B cell (primary cell): ENCODE data around the gene P2RX6. TPM values are rescaled to one million over a fixed set of nuclear protein-coding genes. Genes with fewer than 3 reads are reported as not detected.
"Not testable (repeated sequence)": the region's sequence is repeated elsewhere in the genome, so short reads cannot be mapped to it uniquely, and the experiment has no call there.

ENCODE experiments used
- ATAC-seq: fragments of 200-7000 bp; cut with Tn5 transposase; one replicate; pipeline ENCODE4 v1.10.0; 2021; ENCODE audit warnings: low read depth, mild to moderate bottlenecking, moderate number of reproducible peaks, moderate library complexity
- CTCF ChIA-PET: fragments of 350-600 bp; sonication (Branson Sonifier 250); formaldehyde crosslinking; loops from one replicate; lab custom pipeline; 2021; ENCODE audit warnings: antibody characterized with exemption, inconsistent platforms; lab: Charles Lee
- POLR2A ChIA-PET: fragments of 350-600 bp; sonication (Branson Sonifier 250); formaldehyde crosslinking; loops from one replicate; lab custom pipeline; 2021; ENCODE audit warnings: antibody characterized with exemption; lab: Charles Lee
- DNase-seq: peaks from one replicate; pipeline ENCODE4 v3.0.0; 2013
- H2AFZ ChIP-seq: 2 replicates; pipeline ENCODE4 v1.6.1; 2012; ENCODE audit warnings: mild to moderate bottlenecking, low read depth, low read length; ENCODE audit not compliant: insufficient read depth, poor library complexity, severe bottlenecking
- H3K27ac ChIP-seq, 2 donors: 1 replicate in 1 of 2; 2 replicates in 1 of 2; pipeline ENCODE4 v1.5.1; 2012 to 2013; ENCODE audit warnings: low read length in 2 of 2, mild to moderate bottlenecking in 2 of 2, moderate library complexity in 1 of 2
- H3K27me3 ChIP-seq, 4 experiments: fragments of 200-600 bp in 1 of 4; sonication (generic) in 1 of 4; replicated peaks in 1 of 4; 1 replicate in 2 of 4; 2 replicates in 2 of 4; pipeline versions ENCODE4 v1.6.1 to v1.7.0; 2013 to 2016; ENCODE audit warnings: low read length in 3 of 4, mild to moderate bottlenecking in 2 of 4, mixed read lengths in 1 of 4, moderate library complexity in 1 of 4; ENCODE audit not compliant: insufficient read depth in 4 of 4, control insufficient read depth in 3 of 4; ENCODE audit errors: control extremely low read depth in 1 of 4
- H3K36me3 ChIP-seq, 2 experiments: replicated peaks in 1 of 2; 1 replicate in 1 of 2; 2 replicates in 1 of 2; pipeline versions ENCODE4 v1.6.1 to v1.7.1; 2013; ENCODE audit warnings: low read length in 1 of 2; ENCODE audit not compliant: insufficient read depth in 2 of 2, control insufficient read depth in 1 of 2; ENCODE audit errors: control extremely low read depth in 1 of 2, extremely low read depth in 1 of 2
- H3K4me1 ChIP-seq, 2 donors: fragments of 200-600 bp in 1 of 2; sonication (generic) in 1 of 2; 1 replicate in 1 of 2; 2 replicates in 1 of 2; pipeline versions ENCODE4 v1.5.1 to v1.6.1; 2013 to 2017; ENCODE audit warnings: low read length in 2 of 2; ENCODE audit not compliant: control insufficient read depth in 2 of 2, insufficient read depth in 2 of 2
- H3K4me2 ChIP-seq: replicated peaks from 2 replicates; pipeline ENCODE3; 2012; ENCODE audit warnings: mild to moderate bottlenecking, low read depth, low read length; ENCODE audit not compliant: poor library complexity, severe bottlenecking
- H3K4me3 ChIP-seq, 5 experiments: fragments of 200-600 bp in 1 of 5; sonication (generic) in 1 of 5; 1 replicate in 3 of 5; 2 replicates in 2 of 5; pipeline versions ENCODE4 v1.5.1 to v1.7.0; 2011 to 2016; ENCODE audit warnings: low read length in 4 of 5, mild to moderate bottlenecking in 4 of 5, low read depth in 2 of 5, control low read depth in 1 of 5, moderate library complexity in 1 of 5; ENCODE audit not compliant: insufficient read depth in 1 of 5; ENCODE audit errors: control extremely low read depth in 1 of 5, extremely low read depth in 1 of 5
- H3K79me2 ChIP-seq: fragments of 200-600 bp; sonication (generic); one replicate; pipeline ENCODE4 v1.6.0; 2016; ENCODE audit warnings: low read length; ENCODE audit not compliant: control insufficient read depth, insufficient read depth
- H3K9ac ChIP-seq: fragments of 200-600 bp; sonication (generic); 2 replicates; pipeline ENCODE4 v1.6.1; 2017; ENCODE audit warnings: mild to moderate bottlenecking, low read length, moderate library complexity
- H3K9me3 ChIP-seq, 3 donors: one replicate each; pipeline versions ENCODE4 v1.6.1 to v1.7.1; 2013; ENCODE audit warnings: low read length in 2 of 3; ENCODE audit not compliant: control insufficient read depth in 2 of 3, insufficient read depth in 1 of 3; ENCODE audit errors: control extremely low read depth in 1 of 3
- H4K20me1 ChIP-seq: 2 replicates; pipeline ENCODE4 v1.6.0; 2012; ENCODE audit warnings: mild to moderate bottlenecking, low read length; ENCODE audit not compliant: insufficient read depth, control insufficient read depth, poor library complexity, severe bottlenecking
- H3K27ac Mint-ChIP-seq: one replicate; pipeline ENCODE4 v1.8.0; 2021; ENCODE audit warnings: mixed read lengths
- H3K27me3 Mint-ChIP-seq: one replicate; pipeline ENCODE4 v1.8.0; 2021; ENCODE audit warnings: mixed read lengths
- H3K4me1 Mint-ChIP-seq: one replicate; pipeline ENCODE4 v1.8.0; 2021; ENCODE audit warnings: mixed read lengths
- H3K4me3 Mint-ChIP-seq: one replicate; pipeline ENCODE4 v1.8.0; 2021; ENCODE audit warnings: mixed read lengths
- H3K9me3 Mint-ChIP-seq: one replicate; pipeline ENCODE4 v1.8.0; 2022; ENCODE audit warnings: mixed read lengths; ENCODE audit not compliant: insufficient read depth
- CTCF ChIP-seq: fragments of 200-600 bp; IDR thresholded peaks from one replicate; pipeline ENCODE4 v1.8.0; 2022; ENCODE audit warnings: antibody characterized with exemption, mild to moderate bottlenecking
- EZH2 ChIP-seq: IDR thresholded peaks from 2 replicates; pipeline ENCODE4 v1.6.1; 2012; ENCODE audit warnings: borderline replicate concordance, low read depth, mild to moderate bottlenecking, moderate library complexity, low read length; ENCODE audit not compliant: insufficient read depth, poor library complexity, severe bottlenecking
- WGBS: methylation state at CpG from one replicate; pipeline ENCODE4 v1.1.5; 2013; ENCODE audit warnings: missing lambda C conversion rate; ENCODE audit not compliant: insufficient coverage; 5-methylcytosine and 5-hydroxymethylcytosine counted together
- intact Hi-C: fragments of 100-400 bp; cut with micrococcal nuclease; formaldehyde crosslinking; loops from one replicate; pipeline ENCODE4 v1.10.0; 2022
- polyA plus RNA-seq: library from polyadenylated mRNA; depleted of rRNA; stranded (reverse); fragments of >200 nt; gene quantifications from 2 replicates; pipeline ENCODE4 v1.2.3, GENCODE V29; 2012
- total RNA-seq, 2 donors: library from RNA; stranded (reverse); fragments of 120-200 nt in 1 of 2; gene quantifications; 1 replicate in 1 of 2; 2 replicates in 1 of 2; pipeline versions ENCODE4 v1.2.3 to v1.2.4, GENCODE V29; 2013 to 2022

Gene P2RX6
- total and polyA plus RNA-seq, 2 donors (not counting 1 experiment from before 2014, with no cell fraction given), result 0.49 to 0.79 TPM

- H3K4me2 ChIP-seq, DNase-seq, H3K36me3 ChIP-seq, H2AFZ ChIP-seq, H4K20me1 ChIP-seq, H3K9me3 Mint-ChIP-seq, H3K27ac Mint-ChIP-seq, POLR2A ChIA-PET, ATAC-seq, H3K4me3 ChIP-seq, H3K9ac ChIP-seq, H3K9me3 ChIP-seq, CTCF ChIA-PET, H3K79me2 ChIP-seq, H3K27ac ChIP-seq, H3K4me3 Mint-ChIP-seq: not testable (repeated sequence)
- intact Hi-C loops, result loop anchor here (10.0 kb wide), 1 partner anchor 64 kb away; the partner anchor contains the start of gene LZTR1
- peaks cover 15% of the 10 kb centered on the region for H3K27me3 Mint-ChIP-seq
- H3K4me1 Mint-ChIP-seq, result peaks cover 15% of the 10 kb centered on the region
- Histone ChIP-seq H3K27me3 (peaks cover 0 to 14% (median 5%) of the 10 kb centered on the region in 4 experiments), H3K4me1 (peaks cover 18% of the 10 kb centered on the region in 2 donors)
- no CpG with 5 or more reads among the region's 12 CpGs for WGBS
Observed at GRCh38 chr22:21048965-21049364, 34.0 kb downstream of the P2RX6 start.

GRCh38 chr22:21051145-21051830 lies 36.3 kb downstream of the P2RX6 start:
- no peak overlapping the region for H3K27ac ChIP-seq
- H3K4me1 ChIP-seq, result peaks cover 4 to 7% of the 10 kb centered on the region in 2 donors
- TF ChIP-seq CTCF (no peak), EZH2 (no peak)
- no peaks in the 10 kb centered on the region for H3K9me3 ChIP-seq
- ATAC-seq (no peak), DNase-seq (no peak)
- H3K27me3 ChIP-seq, result no peaks in the 10 kb centered on the region
- WGBS, result 85% methylated on average over 9 of the region's 9 CpGs
- H2AFZ ChIP-seq, result no peak overlapping the region
- no peaks in the 10 kb centered on the region for H4K20me1 ChIP-seq
- Mint-ChIP-seq H3K27me3 (peaks cover 12% of the 10 kb centered on the region), H3K4me1 (peaks cover 6% of the 10 kb centered on the region), H3K27ac (no peak overlapping the region), H3K9me3 (no peaks in the 10 kb centered on the region), H3K4me3 (no peak overlapping the region)
- intact Hi-C loops, result no loop called here
- no peak overlapping the region for H3K9ac ChIP-seq
- ChIA-PET CTCF (no interaction called here), POLR2A (no interaction called here)
- no peak overlapping the region for H3K4me3 ChIP-seq
- H3K79me2 ChIP-seq, result no peaks in the 10 kb centered on the region
- H3K4me2 ChIP-seq, result no peak overlapping the region
- no peaks in the 10 kb centered on the region for H3K36me3 ChIP-seq
